Liver (tissue), 9 donors: ENCODE measurements around the gene TMEM168. TPM values are rescaled to one million over a fixed set of nuclear protein-coding genes. Genes with fewer than 3 reads are reported as not detected.

Experiments
- DNase-seq: peaks from one replicate; pipeline ENCODE4 v3.0.0-alpha.2; 2017; ENCODE audit warnings: low spot score
- H3K27ac ChIP-seq, 2 donors: one replicate each; pipeline ENCODE4 v1.7.0; 2013; ENCODE audit warnings: inconsistent platforms in 2 of 2, low read length in 2 of 2, control low read depth in 1 of 2, low read depth in 1 of 2, mild to moderate bottlenecking in 1 of 2
- H3K27me3 ChIP-seq, 4 donors: one replicate each; pipeline versions ENCODE4 v1.6.1 to v1.7.0; 2013; ENCODE audit warnings: low read length in 3 of 4, inconsistent platforms in 1 of 4, mild to moderate bottlenecking in 1 of 4, moderate library complexity in 1 of 4; ENCODE audit not compliant: control insufficient read depth in 4 of 4, insufficient read depth in 4 of 4
- H3K36me3 ChIP-seq, 4 donors: one replicate each; pipeline versions ENCODE4 v1.6.1 to v1.7.0; 2013; ENCODE audit warnings: low read length in 3 of 4, mild to moderate bottlenecking in 3 of 4, low read depth in 1 of 4, moderate library complexity in 1 of 4; ENCODE audit not compliant: control insufficient read depth in 4 of 4, insufficient read depth in 3 of 4
- H3K4me1 ChIP-seq, 4 donors: one replicate each; pipeline versions ENCODE4 v1.6.1 to v1.7.0; 2013; ENCODE audit warnings: low read length in 3 of 4, mild to moderate bottlenecking in 3 of 4, moderate library complexity in 1 of 4; ENCODE audit not compliant: control insufficient read depth in 4 of 4, insufficient read depth in 4 of 4
- H3K4me3 ChIP-seq, 3 donors: one replicate each; pipeline versions ENCODE4 v1.6.1 to v1.7.0; 2013; ENCODE audit warnings: low read length in 3 of 3, control low read depth in 1 of 3, low read depth in 1 of 3, mild to moderate bottlenecking in 1 of 3
- H3K9ac ChIP-seq, 2 donors: one replicate each; pipeline ENCODE4 v1.7.0; 2013; ENCODE audit warnings: low read length in 2 of 2, mild to moderate bottlenecking in 2 of 2, moderate library complexity in 2 of 2, control low read depth in 1 of 2, low read depth in 1 of 2
- H3K9me3 ChIP-seq, 4 donors: one replicate each; pipeline versions ENCODE4 v1.6.1 to v1.7.0; 2013; ENCODE audit warnings: low read length in 3 of 4; ENCODE audit not compliant: control insufficient read depth in 4 of 4
- EGR1 ChIP-seq, 2 donors: IDR thresholded peaks; 2 replicates each; pipeline ENCODE4 v1.6.1; 2016 to 2018; ENCODE audit warnings: antibody characterized with exemption in 2 of 2, low read depth in 2 of 2
- FOXA1 ChIP-seq: IDR thresholded peaks from 2 replicates; pipeline ENCODE4 v1.6.1; 2016; ENCODE audit warnings: antibody characterized with exemption
- FOXA2 ChIP-seq: IDR thresholded peaks from 2 replicates; pipeline ENCODE4 v1.6.1; 2016; ENCODE audit warnings: antibody characterized with exemption
- GABPA ChIP-seq, 2 donors: IDR thresholded peaks in 1 of 2; conservative IDR thresholded peaks in 1 of 2; 2 replicates each; pipeline ENCODE4 v1.6.1; 2016; ENCODE audit warnings: antibody characterized with exemption in 2 of 2, mild to moderate bottlenecking in 1 of 2, moderate library complexity in 1 of 2
- HNF4A ChIP-seq, 2 donors: conservative IDR thresholded peaks; 2 replicates each; pipeline ENCODE4 v1.6.1; 2016; ENCODE audit warnings: antibody characterized with exemption in 2 of 2, mild to moderate bottlenecking in 2 of 2
- HNF4G ChIP-seq: IDR thresholded peaks from 2 replicates; pipeline ENCODE4 v1.6.1; 2016; ENCODE audit warnings: antibody characterized with exemption
- JUND ChIP-seq, 2 donors: IDR thresholded peaks; 2 replicates each; pipeline ENCODE4 v1.6.1; 2016; ENCODE audit warnings: antibody characterized with exemption in 2 of 2
- NR2F2 ChIP-seq: IDR thresholded peaks from 2 replicates; pipeline ENCODE4 v1.6.1; 2016; ENCODE audit warnings: antibody characterized with exemption
- RAD21 ChIP-seq, 2 donors: IDR thresholded peaks; 2 replicates each; pipeline ENCODE4 v1.6.1; 2016; ENCODE audit warnings: antibody characterized with exemption in 2 of 2, mild to moderate bottlenecking in 2 of 2
- RXRA ChIP-seq, 2 donors: IDR thresholded peaks; 2 replicates each; pipeline ENCODE4 v1.6.1; 2017 to 2018; ENCODE audit warnings: antibody characterized with exemption in 2 of 2, mild to moderate bottlenecking in 1 of 2
- SP1 ChIP-seq: IDR thresholded peaks from 2 replicates; pipeline ENCODE4 v1.6.1; 2018; ENCODE audit warnings: antibody characterized with exemption, mild to moderate bottlenecking
- TAF1 ChIP-seq: conservative IDR thresholded peaks from 2 replicates; pipeline ENCODE4 v1.6.1; 2016; ENCODE audit warnings: antibody characterized with exemption, mild to moderate bottlenecking
- YY1 ChIP-seq: IDR thresholded peaks from 2 replicates; pipeline ENCODE4 v1.6.1; 2016; ENCODE audit warnings: antibody characterized with exemption, mild to moderate bottlenecking
- WGBS: extraction: QIAGEN DNeasy Blood & Tissue Kit; methylation state at CpG from one replicate; pipeline ENCODE4 v1.1.7; 2013; 5-methylcytosine and 5-hydroxymethylcytosine counted together
- polyA plus RNA-seq, 2 donors: library from polyadenylated mRNA; stranded (reverse) in 1 of 2; unstranded in 1 of 2; fragments of 200-250 nt in 1 of 2; fragments of >200 nt in 1 of 2; fragmentation: Nextera tagmentation in 1 of 2; extraction: Ambion mirVana in 1 of 2; gene quantifications; one replicate each; pipeline versions ENCODE4 v1.2.1 to v1.2.3, GENCODE V29; 2013 to 2015
- total RNA-seq, 2 donors: library from RNA; depleted of rRNA; stranded (reverse); fragments of >200 nt; gene quantifications; one replicate each; pipeline ENCODE4 v1.2.3, GENCODE V29; 2014
- TF ChIP-seq, protein P1 (sequence below): IDR thresholded peaks from 2 replicates; pipeline ENCODE4 v1.6.1; 2016; ENCODE audit warnings: antibody characterized with exemption
- TF ChIP-seq, protein P2 (sequence below): fragments of 150-350 bp; IDR thresholded peaks from 2 replicates; pipeline ENCODE4 v1.5.1; 2017; ENCODE audit warnings: improper control_type of control experiment, low read depth, low read length; ENCODE audit not compliant: missing input control
- TF ChIP-seq, protein P3 (sequence below): IDR thresholded peaks from 2 replicates; pipeline ENCODE4 v1.6.1; 2016; ENCODE audit warnings: antibody characterized with exemption
- TF ChIP-seq, protein P4 (sequence below): IDR thresholded peaks from 2 replicates; pipeline ENCODE4 v1.6.1; 2016; ENCODE audit warnings: antibody characterized with exemption
- TF ChIP-seq, protein P5 (sequence below): IDR thresholded peaks from 2 replicates; pipeline ENCODE4 v1.6.1; 2016; ENCODE audit warnings: antibody characterized with exemption, mild to moderate bottlenecking
- donor health status: healthy.
- donor health status: healthy.
- donor health status: healthy.
- donor health status: healthy.
- donor health status: healthy.

Gene TMEM168
- total and polyA plus RNA-seq, 4 donors: 4.6 to 16.8 (median 7.7) TPM

DNA sequence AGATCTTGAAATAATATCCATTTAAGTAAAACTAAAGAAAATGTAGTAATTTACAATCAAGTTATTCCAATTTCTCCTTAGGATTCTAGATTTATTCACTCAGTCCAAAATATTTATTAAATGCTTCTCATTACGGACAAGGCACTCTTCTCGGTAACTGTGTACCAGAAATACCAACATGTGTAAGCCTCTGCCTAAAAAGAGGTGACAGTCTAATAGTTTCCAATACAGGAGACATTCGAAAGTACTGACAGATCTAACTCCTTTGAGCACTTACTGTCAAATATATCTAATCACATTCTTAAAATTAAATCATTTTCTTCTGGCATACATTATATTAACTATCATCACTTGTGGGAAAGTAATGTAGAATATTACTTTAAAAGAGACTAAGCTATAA, 26.9 kb downstream of the TMEM168 start:
- WGBS: 97% methylated on average over 3 of the region's 3 CpGs
- no peak for TF ChIP-seq RAD21 (IDR thresholded peaks at IDR 0.05)
- no peak for TF ChIP-seq RXRA (IDR thresholded peaks at IDR 0.05)
- no peak for TF ChIP-seq HNF4G
- TF ChIP-seq FOXA2: no peak
- no peaks in the 10 kb centered on the region for H3K9me3 ChIP-seq

DNA sequence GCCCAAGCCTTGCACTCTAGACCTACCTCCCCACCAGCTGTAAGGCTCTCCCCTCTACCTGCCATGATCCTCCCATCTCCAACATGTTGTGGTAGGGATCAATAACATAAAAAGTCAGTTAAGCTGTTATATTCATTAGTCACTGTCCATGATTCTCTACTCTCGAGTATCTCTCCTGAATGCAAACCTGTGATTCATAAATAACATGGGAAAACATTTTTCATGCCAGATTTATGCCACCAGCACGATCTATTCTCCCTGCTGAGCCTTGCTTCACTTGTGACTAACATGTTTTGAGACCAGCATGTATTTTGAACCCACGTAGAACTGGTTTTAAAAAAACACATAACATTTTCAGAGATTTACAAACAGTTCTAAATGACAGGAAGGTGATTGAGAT, 30.3 kb downstream of the TMEM168 start:
- TF ChIP-seq, protein P1, sequence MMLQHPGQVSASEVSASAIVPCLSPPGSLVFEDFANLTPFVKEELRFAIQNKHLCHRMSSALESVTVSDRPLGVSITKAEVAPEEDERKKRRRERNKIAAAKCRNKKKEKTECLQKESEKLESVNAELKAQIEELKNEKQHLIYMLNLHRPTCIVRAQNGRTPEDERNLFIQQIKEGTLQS: no peak
- TF ChIP-seq, protein P2, sequence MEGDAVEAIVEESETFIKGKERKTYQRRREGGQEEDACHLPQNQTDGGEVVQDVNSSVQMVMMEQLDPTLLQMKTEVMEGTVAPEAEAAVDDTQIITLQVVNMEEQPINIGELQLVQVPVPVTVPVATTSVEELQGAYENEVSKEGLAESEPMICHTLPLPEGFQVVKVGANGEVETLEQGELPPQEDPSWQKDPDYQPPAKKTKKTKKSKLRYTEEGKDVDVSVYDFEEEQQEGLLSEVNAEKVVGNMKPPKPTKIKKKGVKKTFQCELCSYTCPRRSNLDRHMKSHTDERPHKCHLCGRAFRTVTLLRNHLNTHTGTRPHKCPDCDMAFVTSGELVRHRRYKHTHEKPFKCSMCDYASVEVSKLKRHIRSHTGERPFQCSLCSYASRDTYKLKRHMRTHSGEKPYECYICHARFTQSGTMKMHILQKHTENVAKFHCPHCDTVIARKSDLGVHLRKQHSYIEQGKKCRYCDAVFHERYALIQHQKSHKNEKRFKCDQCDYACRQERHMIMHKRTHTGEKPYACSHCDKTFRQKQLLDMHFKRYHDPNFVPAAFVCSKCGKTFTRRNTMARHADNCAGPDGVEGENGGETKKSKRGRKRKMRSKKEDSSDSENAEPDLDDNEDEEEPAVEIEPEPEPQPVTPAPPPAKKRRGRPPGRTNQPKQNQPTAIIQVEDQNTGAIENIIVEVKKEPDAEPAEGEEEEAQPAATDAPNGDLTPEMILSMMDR: no peak
- TF ChIP-seq YY1 (no peak), TAF1 (no peak), GABPA (IDR thresholded peaks at IDR 0.05 in 1 of 2, conservative IDR thresholded peaks at IDR 0.05 in 1 of 2) (no peak), SP1 (no peak), RAD21 (IDR thresholded peaks at IDR 0.05) (no peak), JUND (IDR thresholded peaks at IDR 0.05) (no peak), EGR1 (IDR thresholded peaks at IDR 0.05; ENCODE audit: low read depth in 2 of 2) (no peak), FOXA2 (no peak), HNF4A (conservative IDR thresholded peaks at IDR 0.05) (no peak), NR2F2 (no peak), HNF4G (no peak), RXRA (IDR thresholded peaks at IDR 0.05) (no peak), FOXA1 (no peak)
- TF ChIP-seq, protein P3, sequence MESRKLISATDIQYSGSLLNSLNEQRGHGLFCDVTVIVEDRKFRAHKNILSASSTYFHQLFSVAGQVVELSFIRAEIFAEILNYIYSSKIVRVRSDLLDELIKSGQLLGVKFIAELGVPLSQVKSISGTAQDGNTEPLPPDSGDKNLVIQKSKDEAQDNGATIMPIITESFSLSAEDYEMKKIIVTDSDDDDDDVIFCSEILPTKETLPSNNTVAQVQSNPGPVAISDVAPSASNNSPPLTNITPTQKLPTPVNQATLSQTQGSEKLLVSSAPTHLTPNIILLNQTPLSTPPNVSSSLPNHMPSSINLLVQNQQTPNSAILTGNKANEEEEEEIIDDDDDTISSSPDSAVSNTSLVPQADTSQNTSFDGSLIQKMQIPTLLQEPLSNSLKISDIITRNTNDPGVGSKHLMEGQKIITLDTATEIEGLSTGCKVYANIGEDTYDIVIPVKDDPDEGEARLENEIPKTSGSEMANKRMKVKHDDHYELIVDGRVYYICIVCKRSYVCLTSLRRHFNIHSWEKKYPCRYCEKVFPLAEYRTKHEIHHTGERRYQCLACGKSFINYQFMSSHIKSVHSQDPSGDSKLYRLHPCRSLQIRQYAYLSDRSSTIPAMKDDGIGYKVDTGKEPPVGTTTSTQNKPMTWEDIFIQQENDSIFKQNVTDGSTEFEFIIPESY: no peak
- TF ChIP-seq, protein P4, sequence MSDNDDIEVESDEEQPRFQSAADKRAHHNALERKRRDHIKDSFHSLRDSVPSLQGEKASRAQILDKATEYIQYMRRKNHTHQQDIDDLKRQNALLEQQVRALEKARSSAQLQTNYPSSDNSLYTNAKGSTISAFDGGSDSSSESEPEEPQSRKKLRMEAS: no peak
- TF ChIP-seq, protein P5, sequence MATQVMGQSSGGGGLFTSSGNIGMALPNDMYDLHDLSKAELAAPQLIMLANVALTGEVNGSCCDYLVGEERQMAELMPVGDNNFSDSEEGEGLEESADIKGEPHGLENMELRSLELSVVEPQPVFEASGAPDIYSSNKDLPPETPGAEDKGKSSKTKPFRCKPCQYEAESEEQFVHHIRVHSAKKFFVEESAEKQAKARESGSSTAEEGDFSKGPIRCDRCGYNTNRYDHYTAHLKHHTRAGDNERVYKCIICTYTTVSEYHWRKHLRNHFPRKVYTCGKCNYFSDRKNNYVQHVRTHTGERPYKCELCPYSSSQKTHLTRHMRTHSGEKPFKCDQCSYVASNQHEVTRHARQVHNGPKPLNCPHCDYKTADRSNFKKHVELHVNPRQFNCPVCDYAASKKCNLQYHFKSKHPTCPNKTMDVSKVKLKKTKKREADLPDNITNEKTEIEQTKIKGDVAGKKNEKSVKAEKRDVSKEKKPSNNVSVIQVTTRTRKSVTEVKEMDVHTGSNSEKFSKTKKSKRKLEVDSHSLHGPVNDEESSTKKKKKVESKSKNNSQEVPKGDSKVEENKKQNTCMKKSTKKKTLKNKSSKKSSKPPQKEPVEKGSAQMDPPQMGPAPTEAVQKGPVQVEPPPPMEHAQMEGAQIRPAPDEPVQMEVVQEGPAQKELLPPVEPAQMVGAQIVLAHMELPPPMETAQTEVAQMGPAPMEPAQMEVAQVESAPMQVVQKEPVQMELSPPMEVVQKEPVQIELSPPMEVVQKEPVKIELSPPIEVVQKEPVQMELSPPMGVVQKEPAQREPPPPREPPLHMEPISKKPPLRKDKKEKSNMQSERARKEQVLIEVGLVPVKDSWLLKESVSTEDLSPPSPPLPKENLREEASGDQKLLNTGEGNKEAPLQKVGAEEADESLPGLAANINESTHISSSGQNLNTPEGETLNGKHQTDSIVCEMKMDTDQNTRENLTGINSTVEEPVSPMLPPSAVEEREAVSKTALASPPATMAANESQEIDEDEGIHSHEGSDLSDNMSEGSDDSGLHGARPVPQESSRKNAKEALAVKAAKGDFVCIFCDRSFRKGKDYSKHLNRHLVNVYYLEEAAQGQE: no peak
- Histone ChIP-seq H3K9ac (no peak overlapping the region), H3K36me3 (no peaks in the 10 kb centered on the region), H3K27me3 (no peaks in the 10 kb centered on the region), H3K4me1 (no peaks in the 10 kb centered on the region), H3K27ac (no peak overlapping the region), H3K9me3 (no peaks in the 10 kb centered on the region), H3K4me3 (no peak overlapping the region)
- WGBS: 96% methylated on average over 3 of the region's 3 CpGs
- no peak for DNase-seq

More for the DNA sequence above, 26.9 kb downstream of the TMEM168 start:
- H3K27me3 ChIP-seq: no peaks in the 10 kb centered on the region
- H3K36me3 ChIP-seq: peaks cover 0 to 2% (median 1%) of the 10 kb centered on the region in 4 donors
- H3K4me1 ChIP-seq: no peaks in the 10 kb centered on the region
- H3K27ac ChIP-seq: no peak overlapping the region
- no peak for DNase-seq
- H3K4me3 ChIP-seq: no peak overlapping the region
- H3K9ac ChIP-seq: no peak overlapping the region
